Thoracic aorta (tissue), 2 donors: ENCODE data around the gene LRRC7. TPM values are rescaled to one million over a fixed set of nuclear protein-coding genes. Genes with fewer than 3 reads are reported as not detected.

Experiments
- ATAC-seq: fragments of 150-250 bp; one replicate; pipeline ENCODE4 v1.8.0; 2017; ENCODE audit warnings: low read depth; ENCODE audit not compliant: insufficient number of reproducible peaks, low FRiP score
- DNase-seq: peaks from one replicate; pipeline ENCODE4 v3.0.0-alpha.2; 2020; ENCODE audit warnings: low spot score
- H3K27ac ChIP-seq, 2 donors: fragments of 200-600 bp; sonication (generic); 1 replicate in 1 of 2; 2 replicates in 1 of 2; pipeline ENCODE4 v1.5.1; 2016; ENCODE audit warnings: mild to moderate bottlenecking in 2 of 2, moderate library complexity in 2 of 2
- H3K27me3 ChIP-seq: fragments of 200-600 bp; sonication (generic); replicated peaks from 2 replicates; pipeline ENCODE4 v1.6.0; 2016; ENCODE audit warnings: mild to moderate bottlenecking; ENCODE audit not compliant: insufficient read depth
- H3K36me3 ChIP-seq: fragments of 200-600 bp; sonication (generic); one replicate; pipeline ENCODE4 v1.5.1; 2016
- H3K4me1 ChIP-seq, 2 donors: fragments of 200-600 bp; sonication (generic); 1 replicate in 1 of 2; 2 replicates in 1 of 2; pipeline versions ENCODE4 v1.5.1 to v1.6.0; 2016; ENCODE audit warnings: low read depth in 2 of 2, mild to moderate bottlenecking in 1 of 2; ENCODE audit not compliant: control insufficient read depth in 1 of 2
- H3K4me3 ChIP-seq: fragments of 200-600 bp; sonication (generic); 2 replicates; pipeline ENCODE4 v1.5.1; 2016; ENCODE audit warnings: mild to moderate bottlenecking
- H3K9me3 ChIP-seq: fragments of 200-600 bp; sonication (generic); 2 replicates; pipeline ENCODE4 v1.5.1; 2016
- total RNA-seq, 2 donors: library from RNA; depleted of rRNA; stranded (reverse); fragments of >200 nt; gene quantifications; one replicate each; pipeline versions ENCODE4 v1.1.0 to v1.2.3, GENCODE V29; 2016
- TF ChIP-seq, protein P1 (sequence below): fragments of 200-600 bp; sonication (generic); IDR thresholded peaks from one replicate; pipeline ENCODE4 v1.5.1; 2019; ENCODE audit warnings: antibody characterized with exemption

Gene LRRC7
- total RNA-seq, 2 donors from 2014 or later, result 0.14 to 0.35 TPM

DNA sequence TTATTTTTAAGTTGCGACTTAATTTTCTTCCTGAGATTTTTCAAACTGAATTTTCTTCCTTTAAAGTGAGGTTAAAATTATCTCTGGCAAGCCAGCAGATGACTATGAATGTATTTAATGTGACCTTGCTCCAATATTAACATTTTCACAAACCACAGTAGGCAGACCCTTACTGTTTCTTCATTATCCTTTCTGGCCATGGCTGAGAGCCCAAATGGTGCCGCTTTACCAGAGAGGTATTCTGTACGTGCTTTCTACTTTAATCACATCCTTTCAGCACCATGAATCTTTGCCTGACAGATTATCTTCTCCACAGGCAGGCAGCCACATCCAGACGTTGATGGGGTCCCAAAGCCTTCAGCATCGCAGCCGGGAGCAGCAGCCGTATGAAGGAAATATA is 508.0 kb downstream of the LRRC7 start:
- H3K36me3 ChIP-seq, result no peaks in the 10 kb centered on the region
- H3K9me3 ChIP-seq, result no peaks in the 10 kb centered on the region
- ATAC-seq (no peak), DNase-seq (no peak)
- H3K27me3 ChIP-seq, result no peaks in the 10 kb centered on the region
- H3K4me3 ChIP-seq, result no peak overlapping the region
- no peak overlapping the region for H3K27ac ChIP-seq
- H3K4me1 ChIP-seq, result peaks cover 0 to 4% of the 10 kb centered on the region in 2 donors
- TF ChIP-seq, protein P1, sequence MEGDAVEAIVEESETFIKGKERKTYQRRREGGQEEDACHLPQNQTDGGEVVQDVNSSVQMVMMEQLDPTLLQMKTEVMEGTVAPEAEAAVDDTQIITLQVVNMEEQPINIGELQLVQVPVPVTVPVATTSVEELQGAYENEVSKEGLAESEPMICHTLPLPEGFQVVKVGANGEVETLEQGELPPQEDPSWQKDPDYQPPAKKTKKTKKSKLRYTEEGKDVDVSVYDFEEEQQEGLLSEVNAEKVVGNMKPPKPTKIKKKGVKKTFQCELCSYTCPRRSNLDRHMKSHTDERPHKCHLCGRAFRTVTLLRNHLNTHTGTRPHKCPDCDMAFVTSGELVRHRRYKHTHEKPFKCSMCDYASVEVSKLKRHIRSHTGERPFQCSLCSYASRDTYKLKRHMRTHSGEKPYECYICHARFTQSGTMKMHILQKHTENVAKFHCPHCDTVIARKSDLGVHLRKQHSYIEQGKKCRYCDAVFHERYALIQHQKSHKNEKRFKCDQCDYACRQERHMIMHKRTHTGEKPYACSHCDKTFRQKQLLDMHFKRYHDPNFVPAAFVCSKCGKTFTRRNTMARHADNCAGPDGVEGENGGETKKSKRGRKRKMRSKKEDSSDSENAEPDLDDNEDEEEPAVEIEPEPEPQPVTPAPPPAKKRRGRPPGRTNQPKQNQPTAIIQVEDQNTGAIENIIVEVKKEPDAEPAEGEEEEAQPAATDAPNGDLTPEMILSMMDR, result no peak

DNA sequence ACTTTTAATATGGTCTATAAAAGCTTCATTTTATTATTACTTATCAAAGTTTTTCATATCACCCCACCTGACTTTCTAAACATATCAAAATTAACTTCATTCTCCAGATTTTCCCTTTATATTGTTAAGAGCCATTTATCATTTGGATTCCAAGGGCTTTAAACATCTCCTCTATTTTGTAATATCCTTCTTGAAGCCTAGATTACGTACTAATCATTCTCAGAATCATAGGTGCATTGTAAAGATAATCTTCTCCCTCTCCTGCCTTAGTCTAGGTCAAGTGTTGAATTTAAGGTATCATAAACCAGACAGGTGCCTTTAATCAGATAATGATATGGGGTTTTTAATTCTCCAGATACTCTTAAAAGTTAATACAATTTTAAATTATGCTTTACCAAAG is 509.3 kb downstream of the LRRC7 start:
- H3K36me3 ChIP-seq, result no peaks in the 10 kb centered on the region
- H3K4me1 ChIP-seq, result no peaks in the 10 kb centered on the region
- no peak for DNase-seq
- no peak overlapping the region for H3K27ac ChIP-seq
- H3K27me3 ChIP-seq, result no peaks in the 10 kb centered on the region
- ATAC-seq, result no peak
- TF ChIP-seq, protein P1, result no peak
- no peak overlapping the region for H3K4me3 ChIP-seq
- no peaks in the 10 kb centered on the region for H3K9me3 ChIP-seq

DNA sequence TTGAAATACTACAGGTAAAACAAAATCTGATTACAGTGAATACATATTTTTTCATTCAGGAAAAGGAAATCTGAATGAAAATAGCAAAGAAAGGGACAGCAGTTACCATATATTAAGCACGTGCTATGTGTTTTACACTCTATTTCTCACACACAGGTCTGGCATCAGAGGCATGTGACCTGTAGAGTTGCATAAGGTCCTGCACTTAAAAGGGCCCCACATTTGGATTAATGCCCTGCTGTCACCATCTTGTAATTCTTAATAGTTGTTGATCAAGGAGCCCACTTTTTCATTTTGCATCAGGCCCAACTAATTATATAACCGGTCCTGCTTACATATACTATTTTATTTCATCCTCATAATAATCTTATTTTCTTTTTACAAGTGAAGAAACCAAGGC is 511.8 kb downstream of the LRRC7 start:
- ATAC-seq, result no peak
- TF ChIP-seq, protein P1, result no peak
- no peaks in the 10 kb centered on the region for H3K36me3 ChIP-seq

DNA sequence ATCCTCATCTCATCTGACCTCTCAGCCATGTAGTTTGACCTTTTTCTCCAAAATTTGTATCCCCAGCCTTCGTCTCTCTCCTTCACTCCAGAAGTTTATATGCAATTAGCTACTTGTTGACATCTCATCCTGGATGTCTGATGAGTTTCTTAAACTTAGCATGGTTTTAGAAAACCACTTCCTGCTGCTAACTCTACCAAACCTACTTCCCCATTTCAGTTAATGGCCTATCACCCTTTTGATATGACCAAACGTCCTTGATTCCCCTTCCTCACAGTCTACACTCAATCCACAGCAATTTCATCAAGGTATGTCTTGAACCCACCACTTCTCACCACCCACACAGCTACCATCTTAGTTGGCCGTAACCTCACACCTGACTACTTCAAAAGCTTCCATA is 515.8 kb downstream of the LRRC7 start:
- H3K27ac ChIP-seq, result no peak overlapping the region
- H3K36me3 ChIP-seq, result no peaks in the 10 kb centered on the region
- H3K9me3 ChIP-seq, result no peaks in the 10 kb centered on the region
- no peaks in the 10 kb centered on the region for H3K4me1 ChIP-seq
- no peak for ATAC-seq
- TF ChIP-seq, protein P1, result no peak
- no peaks in the 10 kb centered on the region for H3K27me3 ChIP-seq
- no peak for DNase-seq
- no peak overlapping the region for H3K4me3 ChIP-seq

More for the DNA sequence above, 511.8 kb downstream of the LRRC7 start:
- Histone ChIP-seq H3K27ac (no peak overlapping the region), H3K4me3 (no peak overlapping the region), H3K27me3 (no peaks in the 10 kb centered on the region), H3K9me3 (no peaks in the 10 kb centered on the region), H3K4me1 (no peaks in the 10 kb centered on the region)
- no peak for DNase-seq

DNA sequence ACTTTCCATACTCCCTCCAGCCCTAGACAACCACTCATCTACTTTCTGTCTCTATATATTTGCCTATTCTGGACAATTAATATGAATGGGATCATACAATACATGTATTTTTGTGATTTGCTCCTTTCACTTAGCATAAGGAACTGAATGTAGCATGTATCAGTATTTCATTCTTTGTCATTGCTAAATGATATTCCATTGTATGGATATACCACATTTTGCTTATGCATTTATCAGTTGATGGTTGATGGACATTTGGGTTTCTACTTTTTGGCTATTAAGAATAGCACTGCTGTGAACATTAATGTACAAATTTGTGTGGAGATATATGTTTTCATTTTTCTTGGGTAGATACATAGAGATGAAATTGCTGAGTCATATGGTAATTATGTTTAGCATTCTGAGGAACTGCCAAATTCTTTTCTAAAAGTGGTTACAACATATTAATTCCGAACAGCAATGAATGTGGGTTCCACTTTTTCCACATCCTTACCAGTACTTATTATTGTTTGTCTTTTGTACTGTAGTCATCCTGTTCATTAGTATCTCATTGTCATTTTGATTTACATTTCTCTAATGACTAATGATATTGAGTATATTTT is 516.7 kb downstream of the LRRC7 start:
- DNase-seq (no peak), ATAC-seq (no peak)
- no peaks in the 10 kb centered on the region for H3K36me3 ChIP-seq
- no peaks in the 10 kb centered on the region for H3K4me1 ChIP-seq
- no peak overlapping the region for H3K4me3 ChIP-seq
- TF ChIP-seq, protein P1, result no peak
- no peak overlapping the region for H3K27ac ChIP-seq
- no peaks in the 10 kb centered on the region for H3K27me3 ChIP-seq
- H3K9me3 ChIP-seq, result no peaks in the 10 kb centered on the region
